RWPE1 (cell line): ENCODE results near the gene LIPI.
A peak's percentile ranks its signal among the peaks of the same experiment; 100 is the strongest.
"Not testable (repeated sequence)": the region's sequence is repeated elsewhere in the genome, so short reads cannot be mapped to it uniquely, and the experiment has no call there.

Experiments
- CTCF ChIA-PET: fragments of 350-600 bp; sonication (Branson Sonifier 250); formaldehyde crosslinking; extraction: SDS; loops from one replicate; lab custom pipeline; 2021; lab: Yijun Ruan, JAX
- POLR2A ChIA-PET: fragments of 400-600 bp; formaldehyde crosslinking; extraction: SDS; loops from one replicate; lab custom pipeline; 2020; ENCODE audit warnings: antibody characterized with exemption; ENCODE audit not compliant: low non-redundant PET; lab: Yijun Ruan, JAX
- DNase-seq: peaks from one replicate; pipeline ENCODE4 v3.0.0; 2012; ENCODE audit warnings: low spot score
- H3K27ac ChIP-seq: fragments of 450-650 bp; 2 replicates; pipeline ENCODE4 v1.5.1; 2017
- CTCF ChIP-seq: fragments of 450-650 bp; conservative IDR thresholded peaks from 2 replicates; pipeline ENCODE4 v1.5.1; 2017; ENCODE audit warnings: low read depth, mild to moderate bottlenecking

The LIPI gene

GRCh38 chr21:14072761-14073535 is 137.8 kb downstream of the LIPI start:
- no peak for DNase-seq

GRCh38 chr21:14071902-14072734 is 138.6 kb downstream of the LIPI start:
- CTCF ChIA-PET: no interaction called here
- POLR2A ChIA-PET: no interaction called here
- DNase-seq: no peak
- no peak overlapping the region for H3K27ac ChIP-seq
- no peak for TF ChIP-seq CTCF

More at GRCh38 chr21:14072761-14073535, 137.8 kb downstream of the LIPI start:
- CTCF ChIA-PET: no interaction called here
- no peak overlapping the region for H3K27ac ChIP-seq
- TF ChIP-seq CTCF: no peak
- POLR2A ChIA-PET: no interaction called here

- POLR2A ChIA-PET: no interaction called here
- CTCF ChIA-PET: no interaction called here
These were observed 139.8 kb downstream of the LIPI start for GRCh38 chr21:14070968-14071367.

GRCh38 chr21:14070049-14070893 is 140.5 kb downstream of the LIPI start:
- DNase-seq: no peak
- CTCF ChIA-PET: no interaction called here
- H3K27ac ChIP-seq: no peak overlapping the region
- POLR2A ChIA-PET: no interaction called here
- no peak for TF ChIP-seq CTCF

More at GRCh38 chr21:14070968-14071367, 139.8 kb downstream of the LIPI start:
- H3K27ac ChIP-seq: no peak overlapping the region
- no peak for DNase-seq
- no peak for TF ChIP-seq CTCF

GRCh38 chr21:14064296-14064645 is 146.5 kb downstream of the LIPI start:
- TF ChIP-seq CTCF: no peak
- POLR2A ChIA-PET: no interaction called here
- H3K27ac ChIP-seq: no peak overlapping the region
- CTCF ChIA-PET: no interaction called here
- no peak for DNase-seq

GRCh38 chr21:14063620-14064295 is 147.0 kb downstream of the LIPI start:
- DNase-seq, POLR2A ChIA-PET, CTCF ChIA-PET, H3K27ac ChIP-seq: not testable (repeated sequence)

GRCh38 chr21:14062684-14063083 is 148.1 kb downstream of the LIPI start:
- DNase-seq, POLR2A ChIA-PET, CTCF ChIA-PET, H3K27ac ChIP-seq: not testable (repeated sequence)

- CTCF ChIA-PET, H3K27ac ChIP-seq, DNase-seq, POLR2A ChIA-PET: not testable (repeated sequence)
These were observed 148.9 kb downstream of the LIPI start for GRCh38 chr21:14061820-14062219.

- CTCF ChIA-PET, DNase-seq, POLR2A ChIA-PET: not testable (repeated sequence)
- peak overlapping the region; percentile 86 for H3K27ac ChIP-seq
These were observed 151.6 kb downstream of the LIPI start for GRCh38 chr21:14058995-14059627.
